Memory B cell (primary cell): ENCODE measurements around the gene IL17RE.
"Not testable (repeated sequence)": the region's sequence is repeated elsewhere in the genome, so short reads cannot be mapped to it uniquely, and the experiment has no call there.

Experiments used
- ATAC-seq: fragments of 150-1000 bp; cut with Tn5 transposase; 2 replicates; pipeline ENCODE4 v1.10.0; 2021; ENCODE audit warnings: low read depth, mild to moderate bottlenecking, moderate library complexity
- DNase-seq, 2 donors: peaks; one replicate each; pipeline ENCODE4 v3.0.0; 2022; ENCODE audit warnings: low spot score in 2 of 2
- H3K27ac Mint-ChIP-seq: one replicate; pipeline ENCODE4 v1.8.0; 2022; ENCODE audit warnings: mild to moderate bottlenecking, moderate library complexity, mixed read lengths
- H3K27me3 Mint-ChIP-seq: one replicate; pipeline ENCODE4 v1.8.0; 2022; ENCODE audit warnings: mixed read lengths
- H3K36me3 Mint-ChIP-seq: one replicate; pipeline ENCODE4 v1.8.0; 2022; ENCODE audit warnings: mild to moderate bottlenecking, mixed read lengths
- H3K4me1 Mint-ChIP-seq: one replicate; pipeline ENCODE4 v1.8.0; 2022; ENCODE audit warnings: mixed read lengths
- H3K4me3 Mint-ChIP-seq: one replicate; pipeline ENCODE4 v1.8.0; 2022; ENCODE audit warnings: mild to moderate bottlenecking, moderate library complexity, mixed read lengths
- H3K9me3 Mint-ChIP-seq: one replicate; pipeline ENCODE4 v1.8.0; 2022; ENCODE audit warnings: mixed read lengths

IL17RE gene

GRCh38 chr3:9902372-9903237, at the start of gene IL17RE:
Gene IL17RE (plus strand): TSS chr3:9902848. CDS start chr3:9902933, 85 bp downstream.
- Mint-ChIP-seq H3K4me1 (peaks cover 6% of the 10 kb centered on the region), H3K27me3 (peaks cover 4% of the 10 kb centered on the region), H3K4me3 (no peak within 1 kb of the TSS), H3K9me3 (no peaks in the 10 kb centered on the region), H3K36me3 (no peaks in the 10 kb centered on the region), H3K27ac (no peak within 1 kb of the TSS)
- DNase-seq (no peak), ATAC-seq (no peak)

- not testable (repeated sequence) for H3K9me3 Mint-ChIP-seq, H3K4me3 Mint-ChIP-seq, H3K4me1 Mint-ChIP-seq, H3K36me3 Mint-ChIP-seq, H3K27me3 Mint-ChIP-seq, DNase-seq, ATAC-seq, H3K27ac Mint-ChIP-seq
These were observed 48.2 kb upstream of the IL17RE start for GRCh38 chr3:9854291-9854940.

GRCh38 chr3:9855594-9855993, 47.1 kb upstream of the IL17RE start:
- no peak overlapping the region for H3K27ac Mint-ChIP-seq
- ATAC-seq (no peak), DNase-seq (no peak)
- no peaks in the 10 kb centered on the region for H3K4me1 Mint-ChIP-seq
- H3K36me3 Mint-ChIP-seq: no peaks in the 10 kb centered on the region
- H3K4me3 Mint-ChIP-seq: no peak overlapping the region
- H3K27me3 Mint-ChIP-seq: peaks cover 2% of the 10 kb centered on the region
- H3K9me3 Mint-ChIP-seq: no peaks in the 10 kb centered on the region

- Mint-ChIP-seq H3K27me3 (peaks cover 6% of the 10 kb centered on the region), H3K36me3 (no peaks in the 10 kb centered on the region), H3K4me3 (no peak overlapping the region), H3K4me1 (no peaks in the 10 kb centered on the region), H3K9me3 (no peaks in the 10 kb centered on the region), H3K27ac (no peak overlapping the region)
- ATAC-seq (no peak), DNase-seq (no peak)
These were observed 43.1 kb upstream of the IL17RE start for GRCh38 chr3:9859530-9860025.

- ATAC-seq (no peak), DNase-seq (no peak)
- Mint-ChIP-seq H3K27me3 (peaks cover 6% of the 10 kb centered on the region), H3K4me3 (no peak overlapping the region), H3K9me3 (no peaks in the 10 kb centered on the region), H3K4me1 (no peaks in the 10 kb centered on the region), H3K27ac (no peak overlapping the region), H3K36me3 (no peaks in the 10 kb centered on the region)
These were observed 41.4 kb upstream of the IL17RE start for GRCh38 chr3:9861201-9861600.

- DNase-seq: no peak
- ATAC-seq: no peak
- Mint-ChIP-seq H3K9me3 (no peaks in the 10 kb centered on the region), H3K36me3 (no peaks in the 10 kb centered on the region), H3K4me1 (no peaks in the 10 kb centered on the region), H3K27ac (no peak overlapping the region), H3K4me3 (no peak overlapping the region), H3K27me3 (peaks cover 6% of the 10 kb centered on the region)
These were observed 41.0 kb upstream of the IL17RE start for GRCh38 chr3:9861626-9862130.

GRCh38 chr3:9862391-9863057, 40.1 kb upstream of the IL17RE start:
- no peak overlapping the region for H3K4me3 Mint-ChIP-seq
- H3K27ac Mint-ChIP-seq: no peak overlapping the region
- H3K4me1 Mint-ChIP-seq: no peaks in the 10 kb centered on the region
- peaks cover 6% of the 10 kb centered on the region for H3K27me3 Mint-ChIP-seq
- no peaks in the 10 kb centered on the region for H3K36me3 Mint-ChIP-seq
- H3K9me3 Mint-ChIP-seq: no peaks in the 10 kb centered on the region
- DNase-seq (peak in 1 of 2 donors; percentile 21), ATAC-seq (peak; percentile 92)

GRCh38 chr3:9863058-9863772, 39.4 kb upstream of the IL17RE start:
- Mint-ChIP-seq H3K9me3 (no peaks in the 10 kb centered on the region), H3K4me1 (no peaks in the 10 kb centered on the region), H3K27me3 (peaks cover 6% of the 10 kb centered on the region), H3K27ac (no peak overlapping the region), H3K36me3 (no peaks in the 10 kb centered on the region), H3K4me3 (no peak overlapping the region)
- DNase-seq: no peak
- no peak for ATAC-seq

GRCh38 chr3:9864200-9864927, 38.3 kb upstream of the IL17RE start:
- Mint-ChIP-seq H3K9me3 (no peaks in the 10 kb centered on the region), H3K4me1 (no peaks in the 10 kb centered on the region), H3K27ac (no peak overlapping the region), H3K4me3 (no peak overlapping the region), H3K27me3 (peaks cover 6% of the 10 kb centered on the region), H3K36me3 (no peaks in the 10 kb centered on the region)
- DNase-seq (no peak), ATAC-seq (no peak)

- not testable (repeated sequence) for DNase-seq, ATAC-seq, H3K4me1 Mint-ChIP-seq, H3K27ac Mint-ChIP-seq, H3K36me3 Mint-ChIP-seq, H3K4me3 Mint-ChIP-seq, H3K27me3 Mint-ChIP-seq, H3K9me3 Mint-ChIP-seq
These were observed 37.5 kb upstream of the IL17RE start for GRCh38 chr3:9865125-9865637.

- no peak overlapping the region for H3K4me3 Mint-ChIP-seq
- H3K27ac Mint-ChIP-seq: no peak overlapping the region
- no peaks in the 10 kb centered on the region for H3K9me3 Mint-ChIP-seq
- H3K4me1 Mint-ChIP-seq: no peaks in the 10 kb centered on the region
- no peak for ATAC-seq
- H3K27me3 Mint-ChIP-seq: peaks cover 6% of the 10 kb centered on the region
- no peak for DNase-seq
- no peaks in the 10 kb centered on the region for H3K36me3 Mint-ChIP-seq
These were observed 36.0 kb upstream of the IL17RE start for GRCh38 chr3:9866639-9867038.

- DNase-seq (no peak), ATAC-seq (no peak)
- Mint-ChIP-seq H3K36me3 (no peaks in the 10 kb centered on the region), H3K9me3 (no peaks in the 10 kb centered on the region), H3K27me3 (peaks cover 3% of the 10 kb centered on the region), H3K27ac (no peak overlapping the region), H3K4me1 (no peaks in the 10 kb centered on the region), H3K4me3 (no peak overlapping the region)
These were observed 35.5 kb upstream of the IL17RE start for GRCh38 chr3:9867106-9867505.

GRCh38 chr3:9869955-9870354, 32.7 kb upstream of the IL17RE start:
- Mint-ChIP-seq H3K4me1 (no peaks in the 10 kb centered on the region), H3K27me3 (no peaks in the 10 kb centered on the region), H3K36me3 (no peaks in the 10 kb centered on the region), H3K4me3 (no peak overlapping the region), H3K27ac (no peak overlapping the region), H3K9me3 (no peaks in the 10 kb centered on the region)
- no peak for ATAC-seq
- DNase-seq: no peak
